HG03060 (cell line): Measurements from ENCODE around the gene PHACTR1.
"Not testable (repeated sequence)": the region's sequence is repeated elsewhere in the genome, so short reads cannot be mapped to it uniquely, and the experiment has no call there.

Experiments used
- ATAC-seq: cut with Tn5 transposase; IDR thresholded peaks from one replicate; pipeline ENCODE4 v1.9.1; 2021; ENCODE audit warnings: low read depth, moderate number of reproducible peaks; ENCODE audit not compliant: unreplicated experiment

PHACTR1 gene

GRCh38 chr6:13125841-13126240 lies 409.3 kb downstream of the PHACTR1 start:
- no peak for ATAC-seq

GRCh38 chr6:13131935-13132661 lies 415.5 kb downstream of the PHACTR1 start:
- ATAC-seq = no peak

- not testable (repeated sequence) for ATAC-seq
These were observed 417.3 kb downstream of the PHACTR1 start for GRCh38 chr6:13133894-13134293.

- ATAC-seq = no peak
These were observed 418.6 kb downstream of the PHACTR1 start for GRCh38 chr6:13135152-13135551.

GRCh38 chr6:13139119-13139518 lies 422.6 kb downstream of the PHACTR1 start:
- no peak for ATAC-seq

GRCh38 chr6:13140980-13141379 lies 424.4 kb downstream of the PHACTR1 start:
- ATAC-seq = no peak

- ATAC-seq = no peak
These were observed 424.8 kb downstream of the PHACTR1 start for GRCh38 chr6:13141387-13141786.

- ATAC-seq = no peak
These were observed 426.0 kb downstream of the PHACTR1 start for GRCh38 chr6:13142611-13143010.

GRCh38 chr6:13146442-13146841 lies 429.9 kb downstream of the PHACTR1 start:
- no peak for ATAC-seq

GRCh38 chr6:13147376-13147775 lies 430.8 kb downstream of the PHACTR1 start:
- ATAC-seq = no peak

GRCh38 chr6:13147782-13148181 lies 431.2 kb downstream of the PHACTR1 start:
- ATAC-seq = no peak

GRCh38 chr6:13152764-13153163 lies 436.2 kb downstream of the PHACTR1 start:
- no peak for ATAC-seq

GRCh38 chr6:13156381-13156780 lies 439.8 kb downstream of the PHACTR1 start:
- no peak for ATAC-seq

- no peak for ATAC-seq
These were observed 440.7 kb downstream of the PHACTR1 start for GRCh38 chr6:13157293-13157692.

GRCh38 chr6:13159300-13159699 lies 442.7 kb downstream of the PHACTR1 start:
- no peak for ATAC-seq

- ATAC-seq = not testable (repeated sequence)
These were observed 443.3 kb downstream of the PHACTR1 start for GRCh38 chr6:13159822-13160221.

GRCh38 chr6:13163161-13163944 lies 446.8 kb downstream of the PHACTR1 start:
- no peak for ATAC-seq

GRCh38 chr6:13164291-13164690 lies 447.7 kb downstream of the PHACTR1 start:
- no peak for ATAC-seq

GRCh38 chr6:13165502-13166172 lies 449.1 kb downstream of the PHACTR1 start:
- no peak for ATAC-seq

- no peak for ATAC-seq
These were observed 449.7 kb downstream of the PHACTR1 start for GRCh38 chr6:13166269-13166668.

- ATAC-seq = no peak
These were observed 450.3 kb downstream of the PHACTR1 start for GRCh38 chr6:13166916-13167315.
